Measurements from ENCODE around the gene BAG5. TPM values are rescaled to one million over a fixed set of nuclear protein-coding genes. Genes with fewer than 3 reads are reported as not detected.
"Not testable (repeated sequence)": the region's sequence is repeated elsewhere in the genome, so short reads cannot be mapped to it uniquely, and the experiment has no call there.

The BAG5 gene
- total RNA-seq, 1 donor from 2014 or later, result 30.3 TPM

DNA sequence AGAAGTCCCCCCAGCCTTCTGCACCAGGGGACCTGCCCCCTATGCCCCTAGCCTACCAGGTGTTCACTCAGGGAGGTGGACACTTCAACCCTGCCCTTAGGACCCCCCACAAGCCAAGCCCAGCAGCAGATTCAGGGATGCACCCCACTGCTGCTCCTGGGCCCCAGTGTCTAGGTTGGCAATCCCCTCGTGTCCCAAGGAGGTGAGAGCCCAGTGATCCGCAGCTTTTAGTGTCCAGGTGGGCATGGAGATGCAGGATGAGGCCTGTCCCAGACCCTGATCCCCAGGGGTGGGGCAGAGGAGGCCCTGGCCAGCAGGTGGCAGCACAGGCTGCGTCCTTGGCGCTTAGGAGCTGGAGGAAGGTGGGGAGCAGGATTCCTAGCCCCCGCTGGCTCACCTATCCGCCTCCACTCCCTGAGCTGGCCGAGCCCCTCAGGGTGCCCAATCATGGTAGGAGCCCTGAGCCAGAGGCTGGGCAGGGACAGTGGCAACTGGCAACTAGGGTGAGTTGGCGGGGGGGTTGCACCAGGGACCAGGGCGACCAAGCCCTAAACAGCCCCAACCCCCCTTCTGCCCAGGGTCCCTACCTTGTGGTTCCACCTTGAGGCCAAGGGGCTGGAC, 43.9 kb downstream of the BAG5 start:
- intact Hi-C loops (cut with DNase I), result loop anchor here (2.0 kb wide), 1 partner anchor 28 kb away; no protein-coding TSS in a partner anchor
- peak; percentile 87 for DNase-seq (ENCODE audit: low spot score)
- peak; percentile 76 for ATAC-seq

DNA sequence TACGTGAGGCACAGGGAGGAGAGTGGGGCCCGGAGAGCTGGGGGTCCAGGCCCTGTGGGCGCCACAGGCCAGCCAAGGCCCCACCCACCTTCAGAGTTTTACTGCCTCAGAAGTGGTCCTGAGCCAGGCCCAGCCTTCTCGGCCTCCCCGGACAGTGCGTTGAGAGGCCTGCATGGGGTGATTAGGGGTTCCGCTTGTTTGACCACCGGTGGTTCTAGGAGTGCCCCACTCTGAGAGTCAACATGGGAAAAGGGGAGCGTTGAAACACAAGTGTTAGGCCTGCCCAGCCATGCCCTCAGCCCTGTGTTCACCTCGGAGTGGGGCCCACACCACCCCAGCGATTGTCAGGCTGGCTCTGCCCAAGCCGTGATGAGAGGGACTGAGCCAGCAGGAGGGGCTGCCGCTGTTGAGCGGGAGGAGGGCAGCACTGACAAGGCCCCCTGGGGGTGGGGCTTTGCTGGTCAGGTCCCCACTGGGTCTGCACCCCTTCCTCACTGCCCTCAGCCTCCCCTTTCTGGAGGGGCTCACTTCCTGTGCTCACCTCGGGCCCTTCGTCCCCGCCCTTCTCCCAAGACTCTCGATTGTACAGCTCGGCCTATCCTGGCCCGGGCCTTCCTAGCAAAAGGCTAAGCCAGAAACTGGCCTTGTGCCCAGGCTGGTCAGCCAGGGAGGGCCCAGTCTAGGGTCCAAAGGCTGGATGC, 44.6 kb downstream of the BAG5 start:
- ATAC-seq, result peak; percentile 32
- intact Hi-C loops (cut with DNase I), result loop anchor here (2.0 kb wide), 1 partner anchor 29 kb away; no protein-coding TSS in a partner anchor
- DNase-seq (ENCODE audit: low spot score), result no peak

DNA sequence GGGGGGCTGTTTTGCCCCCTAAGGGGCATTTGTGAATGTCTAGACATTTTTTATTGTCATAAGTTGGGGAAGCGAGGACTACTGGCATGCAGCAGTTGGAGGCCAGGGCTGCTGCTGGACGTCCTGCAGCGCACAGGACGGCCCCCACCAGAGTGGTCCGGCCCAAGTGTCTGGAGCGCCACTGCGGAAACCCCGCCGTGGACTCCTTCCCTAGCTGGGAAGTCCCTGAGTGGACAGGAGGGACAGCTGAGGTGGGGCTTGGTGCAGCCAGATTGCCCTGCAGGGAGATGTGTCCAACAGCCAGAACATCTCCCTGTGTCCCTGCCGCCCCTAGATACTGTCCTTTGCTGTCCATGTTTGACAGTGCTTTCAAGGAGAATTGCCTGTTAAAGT, 45.3 kb downstream of the BAG5 start:
- ATAC-seq, result no peak
- no peak for DNase-seq (ENCODE audit: low spot score)
- intact Hi-C loops (cut with DNase I), result no loop called here

DNA sequence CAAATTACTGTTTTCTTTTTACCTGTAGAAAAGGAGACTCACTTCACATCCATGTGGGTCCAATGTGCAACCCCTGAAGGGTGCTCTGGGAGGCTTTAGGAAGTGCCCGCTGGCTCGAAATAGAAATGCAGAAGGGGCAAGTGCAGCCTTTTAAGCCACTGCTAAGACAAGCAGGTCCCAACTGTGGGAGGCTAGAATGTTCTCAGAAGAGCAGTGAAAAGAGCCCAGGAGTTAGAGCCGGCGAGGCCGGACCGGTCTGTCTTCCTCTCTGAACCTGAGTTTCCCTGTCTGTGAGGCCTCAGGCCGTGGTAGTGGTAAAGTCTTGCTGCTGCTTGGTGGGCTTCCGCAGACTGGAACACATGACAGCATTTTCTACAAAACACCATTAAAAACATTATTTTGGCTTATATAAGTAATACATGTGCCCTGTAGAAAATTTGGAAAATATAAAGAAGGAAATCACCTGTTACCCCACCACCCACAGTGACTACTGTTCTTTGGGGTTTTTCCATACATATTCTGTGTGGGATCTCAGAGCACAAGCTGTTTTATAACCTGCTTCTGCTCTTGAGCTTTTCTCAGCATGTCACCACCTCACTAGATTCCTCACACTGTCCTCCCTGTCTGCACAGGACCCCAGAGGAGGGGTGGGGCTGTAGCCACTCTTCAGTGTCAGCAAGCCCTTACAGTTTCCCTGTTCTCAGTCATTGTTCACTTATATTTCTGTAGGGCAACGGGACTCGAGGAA, 45.9 kb downstream of the BAG5 start:
- no peak for ATAC-seq
- intact Hi-C loops (cut with DNase I), result no loop called here
- no peak for DNase-seq (ENCODE audit: low spot score)

DNA sequence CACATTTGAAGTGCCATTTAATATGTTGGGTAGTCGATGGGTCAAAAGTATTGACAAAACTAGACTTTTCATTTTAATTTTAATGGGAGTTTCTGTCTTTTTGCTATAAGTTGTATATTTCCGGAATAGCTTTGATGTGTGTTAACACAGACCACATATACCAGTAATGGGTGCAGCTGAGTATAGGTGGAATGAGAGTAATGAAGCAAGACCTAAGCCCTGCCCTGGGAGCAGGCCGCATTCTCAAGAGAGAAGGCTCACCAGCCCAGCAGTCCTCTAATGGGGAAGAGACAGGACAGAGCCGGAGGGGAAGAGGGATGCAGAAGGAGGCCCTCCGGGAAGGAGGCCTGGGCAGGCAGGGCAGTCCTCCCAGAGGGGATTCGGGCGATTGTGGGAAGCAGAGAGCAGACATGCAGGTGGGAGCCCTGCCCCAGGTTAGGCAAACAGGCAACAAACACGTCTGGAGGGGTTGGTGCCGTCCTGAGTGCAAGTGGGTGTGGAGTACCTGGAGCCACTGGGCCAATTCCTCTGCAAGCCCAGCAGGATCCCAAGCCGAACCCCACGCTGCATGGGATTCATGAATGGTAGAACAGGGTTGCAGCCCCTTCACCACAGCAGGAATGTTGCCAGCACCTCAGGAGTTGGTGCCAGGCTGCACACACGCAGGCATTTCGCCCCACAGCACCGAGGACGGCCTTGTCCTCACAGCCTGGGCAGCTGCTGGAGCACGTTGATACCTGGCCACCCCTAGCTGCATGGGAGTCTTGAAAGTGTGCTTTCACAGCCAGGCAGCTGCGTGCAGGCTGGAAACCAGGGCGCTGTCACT, 47.6 kb downstream of the BAG5 start:
- no peak for DNase-seq (ENCODE audit: low spot score)
- intact Hi-C loops (cut with DNase I), result no loop called here
- ATAC-seq, result no peak

DNA sequence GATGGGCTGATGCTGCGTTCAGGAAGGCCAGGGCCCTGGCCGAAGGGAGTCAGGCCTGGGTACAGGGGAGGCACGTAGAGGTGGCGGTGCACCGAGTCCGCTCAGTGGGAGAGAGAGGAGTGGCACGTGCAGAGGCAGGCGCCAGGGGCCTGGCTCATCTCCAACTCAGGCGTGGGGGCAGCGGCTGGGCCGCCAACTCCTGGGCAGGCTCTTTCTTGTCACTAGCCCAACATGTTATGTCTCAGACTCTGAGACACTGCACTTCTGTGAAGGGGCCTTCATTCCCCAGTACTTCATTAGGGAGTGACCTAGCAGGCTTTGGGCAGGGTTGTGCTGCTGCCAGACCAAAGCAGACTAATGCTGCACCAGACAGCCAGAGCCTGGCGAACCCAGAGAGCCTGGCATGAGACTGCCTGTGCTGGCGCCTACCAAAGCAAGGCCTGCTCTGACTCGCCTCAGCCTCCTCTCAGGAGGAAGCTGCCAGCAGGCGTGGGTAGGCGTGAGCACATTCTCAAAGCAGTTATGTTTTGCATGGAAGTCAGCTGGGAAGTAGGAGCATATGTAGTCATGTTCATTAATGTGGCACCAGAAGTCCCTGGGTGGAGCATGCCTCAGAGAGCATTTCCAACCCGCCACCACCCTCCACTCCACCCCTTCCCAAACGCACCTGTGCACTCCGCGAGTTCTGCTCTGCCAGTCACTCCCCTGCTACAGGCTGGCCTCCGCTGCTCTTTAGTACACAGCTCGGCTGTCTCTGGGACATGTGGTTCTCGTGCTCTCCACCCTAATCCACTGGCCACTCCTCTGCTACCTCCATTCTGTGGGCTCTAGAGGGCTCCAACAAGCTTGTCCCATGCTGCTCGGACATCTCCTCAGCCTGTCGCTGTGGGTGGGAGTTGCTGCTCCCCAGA, 49.5 kb downstream of the BAG5 start:
- intact Hi-C loops (cut with DNase I), result no loop called here
- ATAC-seq (peak; percentile 57), DNase-seq (ENCODE audit: low spot score) (no peak)

DNA sequence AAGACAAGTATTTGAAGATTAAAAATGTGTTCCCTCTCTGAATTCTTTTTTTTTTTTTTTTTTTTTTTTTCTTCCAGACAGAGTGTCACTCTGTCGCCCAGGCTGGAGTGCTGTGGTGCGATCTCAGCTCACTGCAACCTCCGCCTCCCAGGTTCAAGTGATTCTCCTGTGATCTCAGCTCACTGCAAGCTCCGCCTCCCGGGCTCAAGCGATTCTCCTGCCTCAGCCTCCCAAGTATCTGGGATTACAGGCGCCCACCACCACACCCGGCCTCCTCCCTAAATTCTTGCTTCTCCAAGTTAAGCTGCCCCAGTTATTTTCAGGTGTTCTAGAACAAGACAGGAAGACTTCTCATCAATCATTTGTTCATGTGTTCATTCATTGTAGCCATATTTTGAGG, 50.3 kb downstream of the BAG5 start:
- intact Hi-C loops (cut with DNase I); ATAC-seq; DNase-seq (ENCODE audit: low spot score): not testable (repeated sequence)

DNA sequence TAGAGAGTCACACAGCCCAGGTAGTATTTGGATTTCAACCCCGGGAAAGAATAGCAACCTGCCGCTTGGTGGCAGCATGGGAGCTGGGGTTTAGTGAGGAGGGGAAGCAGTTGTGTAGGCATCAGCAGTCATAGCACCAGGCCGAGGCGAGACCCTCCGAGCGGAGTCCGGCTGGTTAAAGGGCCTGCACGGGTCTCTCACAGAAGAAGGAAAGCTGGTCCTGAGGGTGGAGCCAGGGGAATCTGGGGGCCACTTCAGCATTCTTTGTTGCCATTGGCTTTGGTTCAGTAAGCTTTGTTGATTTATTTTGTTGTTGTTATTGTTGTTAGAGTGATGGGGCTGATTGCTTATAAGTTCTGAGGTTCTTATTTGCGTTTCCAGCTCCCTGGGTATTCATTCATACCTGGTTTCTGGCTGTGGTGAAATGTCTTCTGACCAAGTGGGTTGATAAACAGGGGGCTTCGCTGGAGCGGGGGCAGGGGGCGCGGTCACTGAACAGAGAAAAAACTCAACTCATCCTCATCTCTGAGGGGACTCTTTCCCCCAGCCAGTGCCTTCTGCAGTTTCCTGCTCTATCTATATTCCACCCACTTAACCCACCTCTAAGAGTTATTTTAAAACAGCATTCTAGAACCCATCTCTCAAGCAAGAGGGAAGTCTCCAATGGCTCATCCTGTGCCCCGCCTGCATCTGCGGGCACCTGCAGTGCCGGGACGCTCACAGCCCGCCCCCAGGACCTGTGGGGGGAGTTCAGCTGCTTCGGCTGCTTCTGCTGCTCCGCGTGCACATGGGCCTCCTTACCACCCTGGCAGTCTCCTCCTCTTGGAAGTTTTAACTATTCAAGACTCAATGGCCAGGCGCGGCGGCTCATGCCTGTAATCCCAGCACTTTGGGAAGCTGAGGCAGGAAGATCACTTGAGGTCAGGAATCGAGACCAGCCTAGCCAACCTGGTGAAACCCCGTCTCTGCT, 51.4 kb downstream of the BAG5 start:
- intact Hi-C loops (cut with DNase I), result no loop called here
- no peak for ATAC-seq
- no peak for DNase-seq (ENCODE audit: low spot score)

DNA sequence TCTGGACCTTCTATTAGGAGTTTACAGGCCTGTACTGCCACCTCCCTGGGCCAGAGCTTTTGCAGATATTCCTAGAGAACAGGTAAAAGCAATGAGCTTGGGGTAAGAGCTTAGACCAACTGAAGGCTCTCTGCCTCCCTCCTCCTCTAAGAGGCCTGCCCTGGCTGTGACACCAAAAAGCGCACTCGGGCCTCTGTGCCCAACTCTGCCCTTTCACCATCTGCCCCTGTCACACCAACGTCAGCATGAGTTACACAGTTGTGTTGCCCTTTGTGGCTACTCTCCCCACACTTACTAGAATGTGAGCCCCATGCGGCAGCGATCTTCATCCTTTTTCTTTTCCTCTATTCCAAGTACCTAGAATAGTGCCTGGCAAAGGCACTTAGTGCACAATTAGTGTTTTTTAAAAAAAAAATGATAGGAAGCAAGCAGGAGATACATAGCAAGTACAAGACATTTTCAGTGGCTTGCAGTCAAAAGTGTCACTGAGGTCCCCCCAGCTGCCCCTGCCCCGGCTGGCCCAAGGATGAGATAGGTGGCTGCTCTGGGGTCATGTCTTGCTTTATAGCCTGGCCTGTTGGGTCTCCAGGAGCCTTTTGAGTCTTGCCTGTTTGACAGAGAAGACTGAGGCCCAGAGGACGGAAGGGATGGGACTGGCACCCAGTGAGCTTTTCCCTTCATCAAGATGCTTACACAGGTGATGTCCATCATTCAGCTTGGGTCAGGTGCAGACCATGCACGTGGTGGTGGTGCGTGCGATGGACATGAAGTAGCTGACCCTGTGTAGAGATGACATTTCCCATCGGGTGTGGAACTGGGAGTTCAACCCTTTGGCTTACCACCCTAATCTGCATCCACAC, 52.4 kb downstream of the BAG5 start:
- intact Hi-C loops (cut with DNase I), result no loop called here
- ATAC-seq (no peak), DNase-seq (ENCODE audit: low spot score) (no peak)

DNA sequence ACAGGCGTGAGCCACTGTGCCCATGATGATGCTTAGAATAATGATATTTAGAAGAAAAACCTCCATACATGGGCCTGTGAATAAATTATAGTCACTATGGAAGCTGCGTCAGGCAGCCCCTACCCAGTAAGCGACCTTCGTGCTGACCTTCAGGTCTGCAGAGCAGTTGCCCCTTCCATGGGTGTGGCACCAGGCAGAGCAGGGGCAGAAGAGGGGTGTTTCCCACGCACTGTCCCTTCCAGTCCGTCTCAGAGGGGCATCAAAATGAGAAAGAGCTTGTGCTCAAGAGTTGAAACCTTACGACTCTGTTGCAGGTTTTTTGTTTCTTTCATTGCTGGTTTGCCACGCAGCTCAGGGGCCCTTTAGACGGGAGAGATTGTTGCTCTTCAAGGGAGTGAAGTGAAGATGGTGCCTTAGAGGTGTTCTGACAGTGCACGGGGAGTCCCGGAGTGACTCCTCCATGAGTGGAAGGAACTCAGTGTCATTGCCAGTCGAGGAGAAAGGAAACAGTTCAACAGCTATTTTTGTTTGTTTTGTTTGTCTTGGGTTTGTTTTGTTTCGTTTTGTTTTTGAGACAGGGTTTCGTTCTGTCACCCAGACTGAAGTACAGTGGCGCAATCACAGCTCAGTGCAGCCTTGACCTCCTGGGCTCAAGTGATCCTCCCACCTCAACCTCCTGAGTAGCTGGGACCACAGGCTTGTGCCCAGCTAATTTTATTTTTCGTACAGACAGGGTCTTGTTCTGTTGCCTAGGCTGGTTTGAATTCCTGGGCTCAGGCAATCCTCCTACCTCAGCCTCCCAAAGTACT, 53.7 kb downstream of the BAG5 start:
- no peak for DNase-seq (ENCODE audit: low spot score)
- no peak for ATAC-seq
- intact Hi-C loops (cut with DNase I), result no loop called here

DNA sequence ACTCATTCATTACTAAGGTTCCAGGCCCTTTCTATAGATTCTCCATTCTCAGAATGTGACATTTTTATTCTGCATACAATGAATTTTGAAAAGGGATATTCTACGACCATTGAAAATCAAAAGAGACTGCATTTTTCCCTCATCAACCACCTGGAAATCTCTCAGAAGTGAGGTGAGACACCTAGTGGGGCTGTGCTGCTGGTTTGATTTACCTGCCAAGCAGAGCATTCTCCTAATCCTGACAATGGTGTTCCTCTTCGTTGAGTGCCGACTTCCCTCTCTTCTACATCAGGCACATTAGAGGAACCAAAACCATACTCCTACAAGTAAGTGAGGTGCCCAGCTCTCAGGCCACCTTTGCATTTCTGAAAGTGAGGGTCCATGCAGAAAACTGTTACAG, 54.7 kb downstream of the BAG5 start:
- peak; percentile 4 for DNase-seq (ENCODE audit: low spot score)
- intact Hi-C loops (cut with DNase I), result no loop called here

More for the DNA sequence above, 54.7 kb downstream of the BAG5 start:
- no peak for ATAC-seq

Other genes with a start within 250 kb of the BAG5 start
- gene EIF5, start 228.4 kb downstream of the BAG5 start, total RNA-seq, result 186 TPM
- gene MARK3, start 177.2 kb downstream of the BAG5 start, total RNA-seq, result 104 TPM
- gene CKB, start 39.8 kb downstream of the BAG5 start, total RNA-seq, result 69.1 TPM
- gene TRMT61A, start 33.5 kb downstream of the BAG5 start, total RNA-seq, result 12.4 TPM
- 37.4 TPM for gene COA8, start 303 bp upstream of the BAG5 start, total RNA-seq
- gene KLC1, start 66.6 kb upstream of the BAG5 start, total RNA-seq, result 303 TPM
- gene XRCC3, start 152.8 kb upstream of the BAG5 start, total RNA-seq, result 4.6 TPM
- 86.6 TPM for gene ZFYVE21, start 153.2 kb upstream of the BAG5 start, total RNA-seq